A673 (cell line): ENCODE data around the gene SPAG16. TPM values are rescaled to one million over a fixed set of nuclear protein-coding genes. Genes with fewer than 3 reads are reported as not detected.
"Not testable (repeated sequence)": the region's sequence is repeated elsewhere in the genome, so short reads cannot be mapped to it uniquely, and the experiment has no call there.

Experiments used
- BruUV-seq: library from RNA; stranded (reverse); fragments of 400-500 nt; replicated peaks from 2 replicates; lab custom pipeline; 2021; lab: Mats Ljungman, UMichigan
- CTCF ChIA-PET: fragments of 300-600 bp; sonication (Branson Sonifier 250); formaldehyde crosslinking; loops from one replicate; lab custom pipeline; 2022; ENCODE audit warnings: antibody characterized with exemption; lab: Charles Lee
- POLR2A ChIA-PET: fragments of 300-600 bp; sonication (Branson Sonifier 250); formaldehyde crosslinking; loops from one replicate; lab custom pipeline; 2022; ENCODE audit warnings: antibody characterized with exemption; ENCODE audit not compliant: low non-redundant PET; lab: Charles Lee
- DNase-seq: peaks from one replicate; pipeline ENCODE4 v3.0.0-alpha.2; 2015; ENCODE audit warnings: low spot score
- H3K27ac ChIP-seq: fragments of 200-600 bp; sonication (generic); 2 replicates; pipeline ENCODE4 v1.5.1; 2016; ENCODE audit warnings: mixed run types, low read depth, mild to moderate bottlenecking, mixed read lengths, antibody characterized with exemption, low read length; ENCODE audit not compliant: poor library complexity, severe bottlenecking
- H3K27me3 ChIP-seq: fragments of 200-600 bp; sonication (generic); replicated peaks from 2 replicates; pipeline ENCODE4 v1.6.1; 2017; ENCODE audit warnings: mixed run types, low read depth, mild to moderate bottlenecking, mixed read lengths, antibody characterized with exemption, low read length; ENCODE audit not compliant: insufficient read depth, poor library complexity
- H3K36me3 ChIP-seq: fragments of 200-600 bp; sonication (generic); 2 replicates; pipeline ENCODE4 v1.6.1; 2016; ENCODE audit warnings: mixed run types, mild to moderate bottlenecking, mixed read lengths, antibody characterized with exemption, low read length; ENCODE audit not compliant: insufficient read depth, poor library complexity, severe bottlenecking
- H3K4me1 ChIP-seq: fragments of 200-600 bp; sonication (generic); 2 replicates; pipeline ENCODE4 v1.6.1; 2017; ENCODE audit warnings: mixed run types, mild to moderate bottlenecking, mixed read lengths, antibody characterized with exemption, low read length; ENCODE audit not compliant: insufficient read depth, poor library complexity, severe bottlenecking
- H3K4me3 ChIP-seq: fragments of 200-600 bp; sonication (generic); 2 replicates; pipeline ENCODE4 v1.5.1; 2016; ENCODE audit warnings: low read depth, mixed run types, mild to moderate bottlenecking, mixed read lengths, low read length; ENCODE audit not compliant: poor library complexity, severe bottlenecking
- H3K9me3 ChIP-seq: fragments of 200-600 bp; sonication (generic); 2 replicates; pipeline ENCODE4 v1.6.1; 2016; ENCODE audit warnings: mixed run types, low read depth, mild to moderate bottlenecking, mixed read lengths, antibody characterized with exemption, low read length; ENCODE audit not compliant: poor library complexity, severe bottlenecking
- EZH2 ChIP-seq: fragments of 200-600 bp; sonication (generic); IDR thresholded peaks from 2 replicates; pipeline ENCODE4 v1.6.1; 2017; ENCODE audit warnings: borderline replicate concordance, low read depth, mild to moderate bottlenecking, mixed read lengths, antibody characterized with exemption, low read length; ENCODE audit not compliant: poor library complexity, severe bottlenecking
- intact Hi-C: fragments of 100-400 bp; cut with micrococcal nuclease; formaldehyde crosslinking; loops from one replicate; pipeline ENCODE4 v1.10.0; 2022; ENCODE audit not compliant: unreplicated experiment
- total RNA-seq: library from RNA; stranded (reverse); gene quantifications from 2 replicates; pipeline ENCODE4 v1.2.3, GENCODE V29; 2021
- TF ChIP-seq, protein P1 (sequence below): fragments of 300-800, 200-600 bp; sonication (generic); conservative IDR thresholded peaks from 2 replicates; pipeline ENCODE4 v1.5.1; 2017; ENCODE audit warnings: low read depth, mild to moderate bottlenecking, antibody characterized with exemption, low read length, moderate library complexity, mixed read lengths

SPAG16 gene
- total RNA-seq, 1 experiment from 2014 or later: 13.1 TPM

DNA sequence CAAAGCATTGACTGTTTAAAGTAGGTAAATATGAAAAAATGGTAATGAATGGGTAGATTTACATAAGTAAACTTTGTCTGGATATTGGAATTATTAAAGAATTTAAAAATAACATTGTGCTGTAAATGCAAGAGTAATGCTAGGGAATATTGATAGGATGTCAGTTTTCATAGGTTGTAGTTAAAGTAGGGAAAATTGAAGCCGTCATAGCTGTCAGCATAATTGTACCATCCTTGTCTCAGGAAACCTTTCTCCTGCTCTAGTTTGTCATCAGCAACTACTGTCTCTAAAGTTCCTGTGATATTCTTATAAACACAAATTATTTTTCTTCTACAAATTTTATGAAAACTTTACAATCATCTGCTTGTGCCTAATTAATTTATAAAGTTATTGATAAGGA, 10.1 kb upstream of the SPAG16 start:
- Histone ChIP-seq H3K36me3 (no peaks in the 10 kb centered on the region), H3K4me1 (no peaks in the 10 kb centered on the region), H3K27ac (no peak overlapping the region), H3K4me3 (no peak overlapping the region), H3K9me3 (peaks cover 7% of the 10 kb centered on the region), H3K27me3 (no peaks in the 10 kb centered on the region)
- POLR2A ChIA-PET: no interaction called here
- intact Hi-C loops: no loop called here
- DNase-seq: no peak
- CTCF ChIA-PET: interaction anchor here (0.6 kb wide), 1 partner anchor 14 kb away, joined by 10 read pairs; no protein-coding TSS in a partner anchor
- BruUV-seq: no TSS peak
- no peak for TF ChIP-seq EZH2
- TF ChIP-seq, protein P1, sequence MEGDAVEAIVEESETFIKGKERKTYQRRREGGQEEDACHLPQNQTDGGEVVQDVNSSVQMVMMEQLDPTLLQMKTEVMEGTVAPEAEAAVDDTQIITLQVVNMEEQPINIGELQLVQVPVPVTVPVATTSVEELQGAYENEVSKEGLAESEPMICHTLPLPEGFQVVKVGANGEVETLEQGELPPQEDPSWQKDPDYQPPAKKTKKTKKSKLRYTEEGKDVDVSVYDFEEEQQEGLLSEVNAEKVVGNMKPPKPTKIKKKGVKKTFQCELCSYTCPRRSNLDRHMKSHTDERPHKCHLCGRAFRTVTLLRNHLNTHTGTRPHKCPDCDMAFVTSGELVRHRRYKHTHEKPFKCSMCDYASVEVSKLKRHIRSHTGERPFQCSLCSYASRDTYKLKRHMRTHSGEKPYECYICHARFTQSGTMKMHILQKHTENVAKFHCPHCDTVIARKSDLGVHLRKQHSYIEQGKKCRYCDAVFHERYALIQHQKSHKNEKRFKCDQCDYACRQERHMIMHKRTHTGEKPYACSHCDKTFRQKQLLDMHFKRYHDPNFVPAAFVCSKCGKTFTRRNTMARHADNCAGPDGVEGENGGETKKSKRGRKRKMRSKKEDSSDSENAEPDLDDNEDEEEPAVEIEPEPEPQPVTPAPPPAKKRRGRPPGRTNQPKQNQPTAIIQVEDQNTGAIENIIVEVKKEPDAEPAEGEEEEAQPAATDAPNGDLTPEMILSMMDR: no peak

DNA sequence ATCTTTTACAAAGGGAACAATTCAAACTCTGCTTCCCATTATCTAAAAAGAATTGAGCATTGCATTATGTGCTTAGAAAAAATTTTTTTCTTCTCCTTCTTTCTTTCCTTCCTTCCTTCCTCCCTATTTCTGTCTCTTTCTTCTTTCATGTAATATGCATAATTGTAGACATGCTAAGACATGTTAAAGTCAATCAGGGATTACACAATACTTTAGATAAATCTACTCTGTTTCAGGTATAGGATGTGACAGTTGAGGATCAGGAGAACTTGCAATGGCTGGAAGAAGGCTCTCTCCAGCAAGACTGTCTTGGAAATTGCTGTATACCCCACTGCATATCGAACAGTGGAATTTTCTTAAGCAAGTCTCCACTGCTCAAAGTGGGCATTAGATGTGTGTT, 9.0 kb upstream of the SPAG16 start:
- H3K27me3 ChIP-seq: no peaks in the 10 kb centered on the region
- no TSS peak for BruUV-seq
- H3K27ac ChIP-seq: no peak overlapping the region
- POLR2A ChIA-PET: no interaction called here
- intact Hi-C loops: no loop called here
- no peak overlapping the region for H3K4me3 ChIP-seq
- CTCF ChIA-PET: no interaction called here
- H3K9me3 ChIP-seq: peaks cover 7% of the 10 kb centered on the region
- no peaks in the 10 kb centered on the region for H3K4me1 ChIP-seq
- H3K36me3 ChIP-seq: no peaks in the 10 kb centered on the region
- no peak for TF ChIP-seq EZH2
- TF ChIP-seq, protein P1: no peak
- no peak for DNase-seq

DNA sequence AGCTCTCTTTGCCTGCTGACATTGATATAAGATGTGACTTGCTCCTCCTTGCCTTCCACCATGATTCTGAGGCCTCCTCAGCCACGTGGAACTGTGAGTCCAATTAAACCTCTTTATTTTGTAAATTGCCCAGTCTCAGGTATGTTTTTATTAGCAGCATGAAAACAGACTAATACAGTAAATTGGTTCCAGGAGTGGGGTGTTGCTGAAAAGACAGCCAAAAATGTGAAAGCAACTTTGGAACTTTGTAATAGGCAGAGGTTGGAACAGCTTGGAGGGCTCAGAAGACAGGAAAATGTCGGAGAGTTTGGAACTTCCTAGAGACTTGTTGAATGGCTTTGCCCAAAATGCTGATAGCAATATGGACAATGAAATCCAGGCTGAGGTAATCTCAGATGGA, 7.1 kb upstream of the SPAG16 start:
- POLR2A ChIA-PET, CTCF ChIA-PET, intact Hi-C loops, H3K4me3 ChIP-seq, H3K27me3 ChIP-seq, H3K9me3 ChIP-seq, H3K27ac ChIP-seq, H3K4me1 ChIP-seq, BruUV-seq, H3K36me3 ChIP-seq, DNase-seq: not testable (repeated sequence)

DNA sequence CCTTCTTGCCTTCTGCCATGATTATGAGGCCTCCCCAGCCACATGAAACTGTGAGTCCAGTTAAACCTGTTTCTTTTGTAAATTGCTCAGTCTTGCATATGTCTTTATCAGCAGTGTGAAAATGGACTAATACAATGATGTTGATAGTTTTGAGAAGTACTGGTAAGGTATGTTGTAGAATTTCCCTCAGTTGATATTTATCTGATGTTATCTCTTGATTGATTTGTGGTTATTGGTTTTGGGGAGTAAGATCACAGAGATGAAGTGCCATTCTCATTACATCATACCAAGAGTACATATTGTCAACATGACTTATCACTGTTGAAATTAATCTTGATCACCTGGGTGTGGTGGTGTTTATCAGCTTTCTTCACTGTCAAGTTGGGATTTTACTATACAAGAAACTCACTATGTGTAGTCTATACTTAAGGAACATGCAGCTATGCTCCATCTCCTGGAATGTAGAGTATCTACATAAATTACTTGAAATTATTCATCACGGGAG, 5.1 kb upstream of the SPAG16 start:
- no TSS peak for BruUV-seq
- TF ChIP-seq, protein P1: no peak
- TF ChIP-seq EZH2: no peak
- Histone ChIP-seq H3K36me3 (no peaks in the 10 kb centered on the region), H3K27ac (no peak overlapping the region), H3K27me3 (no peaks in the 10 kb centered on the region), H3K9me3 (peaks cover 7% of the 10 kb centered on the region), H3K4me3 (no peak overlapping the region), H3K4me1 (no peaks in the 10 kb centered on the region)
- CTCF ChIA-PET: no interaction called here
- DNase-seq: no peak
- POLR2A ChIA-PET: no interaction called here
- intact Hi-C loops: no loop called here
